HG02840 (cell line): ENCODE measurements around the gene DGKB.

Experiments
- ATAC-seq: cut with Tn5 transposase; IDR thresholded peaks from one replicate; pipeline ENCODE4 v1.9.1; 2021; ENCODE audit warnings: mild to moderate bottlenecking, moderate library complexity, moderate number of reproducible peaks; ENCODE audit not compliant: unreplicated experiment, low FRiP score

The DGKB gene

DNA sequence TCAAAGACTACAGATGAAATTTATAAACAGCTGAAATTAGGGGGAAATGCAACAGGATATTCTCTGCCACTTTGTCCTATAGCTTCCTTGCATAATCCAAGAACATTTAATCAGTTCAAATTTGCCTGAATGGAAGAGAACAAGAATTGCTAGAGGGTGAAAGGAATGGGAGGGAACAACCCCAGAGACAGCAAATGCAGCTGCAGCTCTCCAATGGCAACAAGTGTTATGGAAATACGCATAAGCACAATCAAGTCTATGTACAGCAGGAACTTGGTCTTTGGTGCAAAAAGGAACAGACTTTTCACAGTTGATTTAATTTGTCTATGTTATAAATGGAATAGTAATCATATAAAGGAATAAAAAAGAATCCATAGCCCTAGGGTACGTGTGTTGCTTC, 644.1 kb downstream of the DGKB start:
- ATAC-seq = no peak

DNA sequence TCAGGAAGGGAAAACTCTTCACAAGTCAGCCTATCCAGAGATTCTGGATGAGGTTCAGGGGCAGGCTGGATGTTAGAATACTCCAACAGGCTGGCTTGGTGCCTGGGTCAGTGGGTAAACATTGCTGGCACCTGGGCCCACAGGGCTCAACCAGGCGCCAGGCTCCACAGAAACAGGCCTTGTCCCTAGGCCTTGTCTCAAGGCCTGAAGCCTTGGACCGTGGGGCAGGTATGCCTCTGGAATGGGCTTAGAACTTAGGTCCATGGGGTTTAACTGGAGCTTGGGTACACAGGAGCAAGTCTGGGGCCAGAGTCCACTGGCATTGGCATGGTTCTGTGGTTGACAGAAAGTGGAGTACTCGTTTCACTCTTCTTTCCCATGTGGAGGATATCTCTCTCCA, 650.1 kb downstream of the DGKB start:
- ATAC-seq = no peak

DNA sequence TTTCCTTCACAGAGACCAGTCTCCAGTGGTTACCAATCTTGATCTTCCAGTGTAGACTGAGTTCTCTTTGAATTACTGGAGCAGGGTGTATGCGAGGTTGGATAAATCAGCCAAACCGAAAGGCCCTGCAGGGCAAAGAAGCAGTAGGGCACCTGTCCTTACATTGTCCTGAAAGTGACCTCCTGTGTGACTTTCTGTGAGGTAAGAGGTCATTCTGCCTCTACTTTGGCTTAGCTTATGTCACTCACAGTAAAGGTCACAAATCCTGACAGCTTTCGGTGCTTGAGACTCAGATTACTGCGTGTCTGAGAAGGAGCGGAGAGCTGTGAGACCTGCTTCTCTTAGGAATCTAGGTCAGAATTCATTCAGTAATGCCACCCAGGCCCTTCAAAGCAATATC, 660.4 kb downstream of the DGKB start:
- ATAC-seq = no peak

DNA sequence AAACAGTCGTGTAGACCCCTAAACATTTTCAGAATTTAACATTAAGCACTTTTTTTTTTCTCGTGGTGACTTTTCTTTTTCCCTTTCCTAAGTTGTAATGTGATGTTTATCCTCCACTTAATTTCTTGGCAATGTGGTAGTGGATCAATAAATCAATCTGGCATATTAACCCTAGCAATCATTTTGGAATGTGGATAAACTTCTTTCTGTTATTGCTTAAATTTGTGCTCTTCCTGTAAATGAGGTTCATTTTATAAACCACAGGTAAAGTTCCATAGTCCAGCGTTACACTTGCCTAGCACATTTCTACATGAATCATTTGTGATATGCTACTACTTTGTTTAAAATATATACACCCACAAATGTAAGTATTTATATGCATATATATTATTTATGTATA, 665.7 kb downstream of the DGKB start:
- no peak for ATAC-seq

DNA sequence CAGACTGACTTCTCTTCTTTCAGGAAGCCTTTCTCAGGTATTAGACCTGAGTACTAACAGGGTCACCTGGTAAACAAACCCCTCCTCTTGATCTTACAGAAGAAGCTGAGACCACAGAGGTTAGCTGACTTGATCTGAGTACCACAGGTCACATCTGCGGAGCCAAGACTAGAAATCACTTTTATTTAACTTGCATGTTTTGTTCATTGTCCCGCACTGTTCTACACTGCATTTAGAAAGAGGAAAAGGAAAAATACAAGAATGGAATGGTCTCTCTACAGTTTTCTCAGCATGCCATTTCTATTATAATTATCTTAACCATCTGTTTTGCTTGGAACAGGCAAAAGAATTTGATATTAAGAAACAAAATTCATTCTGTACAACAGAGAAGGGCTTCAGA, 667.5 kb downstream of the DGKB start:
- no peak for ATAC-seq

DNA sequence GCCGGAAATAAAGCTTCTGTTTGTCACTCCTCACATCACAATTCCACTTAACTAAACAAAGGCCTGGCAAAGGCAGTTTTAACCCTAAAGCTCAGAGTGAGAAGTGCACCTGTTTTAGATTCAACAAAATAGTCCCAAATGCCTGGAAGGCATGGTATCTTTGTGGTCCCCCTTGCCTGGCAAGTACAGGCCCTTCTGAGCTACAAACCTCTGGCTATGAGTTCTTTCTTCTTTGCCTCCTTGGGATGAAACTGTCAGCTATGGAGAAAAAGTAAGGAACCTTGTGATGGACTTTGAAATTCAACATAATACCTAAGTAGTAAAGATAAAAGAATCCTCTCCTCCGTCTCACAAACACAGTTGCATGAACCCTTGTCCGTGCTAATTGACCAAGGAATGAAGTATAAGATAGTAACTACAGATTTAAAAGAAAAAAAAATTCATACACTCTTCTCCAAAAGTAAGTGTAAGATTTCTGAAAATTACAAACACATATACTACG, 668.6 kb downstream of the DGKB start:
- ATAC-seq = no peak

DNA sequence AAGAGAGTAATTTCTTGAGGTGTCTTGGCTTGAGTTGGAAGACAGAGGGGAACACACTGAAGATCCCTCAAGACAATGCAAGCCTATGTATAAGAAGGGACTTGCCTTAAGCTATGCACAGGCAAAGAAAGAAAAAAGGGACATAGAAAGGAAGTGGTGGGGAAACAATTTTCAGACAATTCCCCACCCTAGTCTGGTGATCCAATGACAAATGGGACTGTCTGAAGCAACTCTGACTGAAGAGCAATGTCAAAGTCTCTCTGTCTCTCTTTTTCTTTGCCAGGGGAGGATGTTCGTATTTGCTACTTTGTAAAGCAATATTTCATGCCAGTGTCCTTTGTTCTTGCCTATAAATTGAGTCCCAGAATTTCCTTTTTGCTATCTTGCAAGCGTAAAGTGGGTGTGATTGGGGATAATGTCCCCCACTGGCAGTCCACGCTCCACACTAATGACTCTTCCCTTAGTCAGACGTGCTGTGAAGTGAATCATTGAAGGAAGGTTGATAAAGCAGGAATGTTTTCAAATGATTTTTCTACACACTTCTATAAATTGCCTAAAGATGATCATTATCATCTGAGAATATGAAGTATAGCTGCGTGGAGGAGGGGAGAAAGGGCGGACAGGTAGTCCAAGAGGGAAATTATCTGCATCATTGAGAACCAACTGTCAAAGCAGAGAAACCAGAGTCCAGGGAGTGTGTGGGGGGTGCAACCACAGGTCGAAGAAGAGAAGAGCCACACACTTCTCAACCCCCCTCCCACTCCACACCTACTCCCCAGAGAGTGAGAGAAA, 669.3 kb downstream of the DGKB start:
- ATAC-seq = no peak

DNA sequence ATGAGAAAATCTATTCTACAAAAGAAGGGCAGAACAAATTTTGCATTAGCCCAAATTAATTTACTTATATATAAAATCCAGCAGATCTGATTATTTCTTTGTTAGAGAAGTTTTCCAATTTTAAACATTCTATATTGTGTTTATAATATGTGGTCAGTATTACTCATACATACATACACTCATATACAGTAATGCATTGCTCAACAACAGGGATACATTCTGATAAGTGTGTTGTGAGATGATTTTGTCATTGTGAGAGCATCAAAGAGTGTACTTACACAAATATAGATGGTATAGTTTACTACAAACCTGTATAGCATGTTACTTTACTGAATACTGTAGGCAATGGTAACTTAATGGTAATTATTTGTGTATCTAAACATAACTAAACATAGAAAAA, 673.5 kb downstream of the DGKB start:
- ATAC-seq = no peak

DNA sequence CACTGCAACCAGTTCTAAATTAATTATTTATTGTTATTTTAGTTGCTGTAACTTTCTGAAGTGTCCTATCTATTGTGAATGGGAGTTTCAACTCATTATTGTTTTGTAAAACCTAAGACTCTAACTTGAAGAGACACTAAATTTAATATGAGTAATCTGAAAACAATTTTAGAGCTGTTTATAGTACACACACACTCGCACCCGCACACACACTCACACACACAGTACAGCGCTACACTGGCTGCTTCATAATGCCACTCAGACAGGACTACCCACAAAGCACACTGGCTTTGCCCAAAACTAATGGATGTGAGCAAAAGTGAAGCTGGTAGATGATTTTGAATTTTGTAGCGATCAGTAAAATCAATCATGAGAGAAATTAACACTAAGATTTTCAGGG, 674.2 kb downstream of the DGKB start:
- ATAC-seq = no peak

DNA sequence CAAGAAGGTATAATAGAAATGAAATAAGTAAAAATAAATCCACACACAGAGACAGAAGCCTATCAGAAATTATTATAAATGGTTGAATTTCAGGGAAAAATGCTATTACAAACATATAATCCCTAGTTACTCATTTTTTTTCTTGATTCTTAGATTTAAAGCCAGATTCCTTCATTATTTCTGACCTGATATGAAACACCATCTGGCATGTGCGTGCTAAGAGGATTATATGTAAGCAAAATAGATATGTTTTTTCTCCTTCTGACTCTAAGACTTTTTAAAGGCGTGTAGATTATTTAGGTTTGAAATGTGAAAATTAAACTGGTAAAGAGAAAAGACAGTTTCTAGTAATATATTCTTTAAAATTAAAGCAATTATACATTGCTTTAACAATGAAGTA, 676.4 kb downstream of the DGKB start:
- no peak for ATAC-seq

DNA sequence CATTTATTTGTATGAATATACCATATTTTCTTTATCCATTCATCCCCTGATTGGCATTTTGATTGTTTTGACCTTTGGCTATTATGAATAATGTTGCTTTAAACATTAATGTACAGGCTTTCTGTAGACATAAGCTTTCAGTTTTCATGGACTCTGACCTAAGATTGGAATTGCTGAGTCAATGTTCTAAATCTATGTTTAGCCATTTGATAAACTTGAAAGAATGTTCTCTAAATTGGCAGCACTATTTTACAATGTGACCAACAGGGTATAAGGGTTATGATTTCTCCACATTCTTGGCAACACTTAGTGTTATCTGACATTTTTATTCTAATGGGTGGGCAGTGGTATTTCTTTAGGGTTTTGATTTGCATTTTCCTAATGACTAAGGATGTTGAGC, 683.4 kb downstream of the DGKB start:
- ATAC-seq = no peak

DNA sequence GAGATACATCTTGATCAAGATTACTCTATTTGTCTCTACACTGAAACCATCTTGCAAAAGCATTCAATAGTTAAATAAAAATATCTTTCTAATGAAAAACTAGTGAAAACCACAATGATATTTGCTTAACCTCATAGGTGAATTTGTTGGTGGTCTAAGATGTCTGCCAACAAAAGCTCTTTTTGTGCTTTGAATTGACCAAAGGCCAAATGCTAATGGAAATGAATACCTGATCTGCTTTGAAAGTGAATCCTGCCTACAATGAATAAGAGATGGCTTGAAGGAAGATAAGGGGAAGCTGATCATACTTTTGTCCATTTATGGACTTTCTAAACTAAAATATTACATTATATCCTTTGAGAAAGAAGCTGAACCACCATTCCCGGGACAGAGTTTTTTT, 684.2 kb downstream of the DGKB start:
- no peak for ATAC-seq

DNA sequence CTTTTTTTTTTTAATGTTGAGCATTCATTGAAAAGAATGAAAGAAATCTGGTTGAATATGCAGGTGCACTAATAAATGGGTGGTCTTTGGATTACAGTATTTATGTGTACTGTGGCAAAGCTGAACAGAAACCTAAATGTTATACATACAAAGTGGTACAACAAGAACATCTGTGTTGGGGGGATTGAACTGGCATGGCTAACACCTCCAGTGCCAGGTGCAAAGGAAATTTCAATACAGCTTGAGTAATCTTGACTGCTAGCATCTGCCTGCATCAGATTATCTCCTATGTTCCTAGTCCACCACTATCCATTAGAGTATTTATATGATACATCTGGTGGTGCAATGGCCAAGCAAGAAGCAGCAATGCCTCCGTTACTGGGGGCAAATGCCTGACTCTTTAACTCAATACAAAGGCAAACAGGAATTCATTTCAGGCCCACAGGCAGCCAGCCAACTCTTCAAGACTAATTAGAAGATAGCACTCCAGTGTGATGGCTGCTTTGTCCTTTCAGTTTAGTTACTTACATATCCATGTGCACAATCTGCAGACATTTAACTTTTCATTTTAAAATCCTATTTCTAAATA, 692.6 kb downstream of the DGKB start:
- no peak for ATAC-seq

DNA sequence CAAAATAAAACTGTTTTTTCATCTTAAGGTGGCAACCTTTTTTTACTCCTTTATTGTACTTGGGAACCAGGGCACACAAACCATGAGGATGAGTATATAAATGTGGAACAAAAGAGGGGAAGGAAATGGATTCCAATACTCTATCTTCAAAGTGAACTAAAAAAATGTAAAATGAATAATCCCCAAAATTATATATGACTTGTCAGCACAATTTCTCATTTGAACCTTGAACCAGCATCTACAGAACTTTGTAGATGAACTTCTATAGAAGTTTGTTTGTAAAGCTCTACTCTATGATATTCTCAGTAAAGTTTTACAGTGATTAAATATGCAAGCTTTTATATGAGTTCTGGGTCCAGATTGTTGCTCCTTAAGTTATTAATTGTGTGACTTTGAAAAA, 694.8 kb downstream of the DGKB start:
- ATAC-seq = no peak

DNA sequence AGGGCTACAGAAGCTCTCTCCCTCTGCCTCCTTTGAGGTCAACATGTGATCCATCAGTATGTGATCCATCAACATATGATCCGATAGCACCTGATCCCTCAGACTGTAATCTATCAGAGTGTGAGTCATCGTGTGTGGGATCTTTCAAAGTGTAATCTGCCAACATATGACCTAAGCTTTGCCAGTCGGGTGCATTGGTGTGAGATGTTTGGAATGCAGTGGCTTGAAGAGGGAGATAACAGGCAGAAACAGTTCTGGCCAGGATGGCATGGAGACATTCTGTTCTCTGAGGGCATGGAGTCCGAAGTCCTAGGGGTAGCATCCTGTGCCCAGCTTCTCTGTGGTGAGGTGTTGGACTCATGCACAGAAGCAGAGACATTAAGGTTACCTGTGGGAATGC, 695.4 kb downstream of the DGKB start:
- ATAC-seq = no peak

DNA sequence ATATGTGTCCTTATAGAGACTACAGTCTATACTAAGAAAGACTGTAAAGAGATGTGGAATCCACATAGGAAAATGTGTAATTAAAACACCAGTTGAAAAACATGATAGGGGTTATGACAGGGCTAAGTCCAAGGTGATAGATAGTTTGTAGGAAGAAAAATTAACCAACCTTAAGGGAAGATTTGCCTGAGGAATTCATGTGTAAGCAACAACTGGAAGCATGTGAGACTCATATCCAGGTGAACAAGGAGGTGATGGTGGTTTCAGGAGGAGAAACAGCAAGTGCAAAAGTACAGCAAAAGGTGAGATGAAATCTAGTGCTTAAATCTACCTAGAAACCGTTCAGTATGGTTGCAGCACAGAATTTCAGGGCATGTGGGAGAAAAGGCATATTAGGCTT, 696.4 kb downstream of the DGKB start:
- ATAC-seq = no peak

DNA sequence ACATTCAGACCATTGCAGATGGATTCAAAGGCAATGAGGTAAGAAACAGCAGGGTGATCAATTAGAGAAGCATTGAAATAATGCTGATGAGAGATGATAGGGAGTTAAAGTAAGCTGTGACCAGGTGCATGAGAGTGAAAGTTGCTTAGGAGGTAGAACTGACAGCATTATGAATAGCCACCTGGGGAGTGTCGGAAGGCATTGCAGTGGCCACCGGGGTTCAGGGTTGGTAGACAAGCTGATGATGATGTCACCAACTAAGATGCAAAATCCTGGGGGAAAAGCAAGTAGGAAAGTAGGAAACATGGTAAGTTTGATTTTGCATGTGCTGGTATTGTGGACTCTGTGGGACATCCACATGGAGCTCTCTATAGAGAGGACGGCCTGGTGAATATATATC, 701.2 kb downstream of the DGKB start:
- ATAC-seq = no peak

DNA sequence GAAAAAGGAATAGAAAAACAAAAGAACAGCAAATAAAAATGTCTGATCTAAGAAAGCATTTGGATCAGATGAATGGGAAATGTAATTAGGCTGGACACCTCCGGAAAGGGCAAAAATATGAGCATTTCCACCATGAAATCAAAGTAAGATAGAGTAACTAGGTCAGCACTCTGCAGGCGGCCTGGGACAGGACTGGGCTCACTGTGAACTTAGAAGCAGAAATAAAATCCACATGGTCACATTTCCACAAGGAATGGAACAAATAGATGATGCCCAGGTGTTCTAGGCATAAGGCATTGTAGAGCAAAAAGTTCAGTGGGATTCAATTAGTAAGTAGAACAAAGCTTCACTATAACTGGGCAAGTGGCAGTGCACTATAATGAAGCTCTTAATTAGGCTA, 703.2 kb downstream of the DGKB start:
- no peak for ATAC-seq

DNA sequence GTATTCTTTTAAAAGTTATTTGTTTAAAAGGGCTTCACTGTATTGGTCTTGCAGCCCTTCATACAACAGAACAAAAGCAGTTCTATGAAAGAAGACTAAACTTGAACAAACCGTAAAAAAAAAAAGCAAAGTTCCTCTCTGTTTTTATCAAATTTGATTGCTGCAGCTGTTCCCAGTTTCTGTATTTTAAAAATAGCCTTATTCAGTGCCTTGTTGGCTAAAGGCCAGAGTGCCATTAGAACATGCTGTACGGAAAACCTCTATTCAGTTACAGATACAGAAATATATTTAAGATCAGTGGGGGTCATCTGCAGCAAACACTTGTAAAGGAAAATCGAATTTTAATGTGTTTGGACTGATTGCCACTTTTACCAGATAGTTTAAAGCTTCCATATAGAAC, 705.3 kb downstream of the DGKB start:
- ATAC-seq = no peak

DNA sequence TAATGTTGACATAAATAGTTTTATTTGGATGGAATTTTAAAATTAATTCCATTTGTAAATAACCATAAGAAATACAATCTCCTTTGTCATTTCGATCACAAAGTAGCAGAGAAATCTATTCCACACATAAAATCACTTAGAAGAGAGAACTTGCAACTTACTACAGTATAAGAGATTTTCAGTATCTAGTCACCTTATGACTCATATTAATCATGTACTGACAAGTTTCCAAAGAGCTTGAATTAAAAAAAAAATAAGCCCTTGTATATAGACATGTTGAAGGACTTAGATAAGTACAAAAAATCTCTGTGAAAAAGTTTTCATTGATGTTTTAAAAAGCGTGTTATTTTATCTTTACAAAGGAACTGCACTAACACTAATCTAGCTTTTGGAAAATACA, 706.0 kb downstream of the DGKB start:
- ATAC-seq = no peak

DNA sequence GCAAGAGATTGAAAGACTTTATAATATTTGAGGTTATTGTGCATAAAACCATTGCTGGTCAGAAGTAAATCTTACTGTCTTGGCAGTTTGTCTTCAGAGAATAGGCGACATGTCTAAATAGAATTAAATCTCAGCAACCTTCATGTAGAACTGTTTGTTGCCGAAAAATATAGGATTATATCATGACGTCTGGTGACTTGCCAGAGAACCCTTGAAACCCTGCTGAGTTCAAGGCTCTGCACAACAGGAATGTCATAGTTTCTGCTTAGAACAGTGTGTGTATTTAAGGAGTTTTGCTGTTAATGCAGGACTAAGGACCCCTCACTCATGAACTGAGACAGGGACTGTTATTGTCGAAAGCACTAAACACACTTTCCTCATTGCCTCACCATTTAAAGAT, 706.7 kb downstream of the DGKB start:
- no peak for ATAC-seq

DNA sequence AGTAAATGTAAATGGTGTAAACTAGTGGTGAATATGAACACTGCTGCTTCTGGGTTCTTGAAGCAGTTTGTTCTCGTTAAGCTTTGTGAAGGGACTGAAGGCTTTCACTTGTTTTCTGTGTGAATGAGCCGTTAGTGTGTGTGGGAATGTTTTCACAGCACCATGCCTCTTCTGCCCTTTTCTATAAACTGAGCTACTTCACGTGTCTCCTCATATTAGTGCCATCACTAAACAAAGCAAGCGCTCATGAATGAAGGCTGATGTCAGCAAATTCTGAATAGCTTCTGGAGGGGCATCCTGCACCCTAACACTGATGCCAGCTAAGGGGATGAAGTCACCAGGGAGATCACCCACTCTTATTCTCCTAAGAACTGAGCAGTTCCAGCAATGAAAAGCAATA, 707.5 kb downstream of the DGKB start:
- no peak for ATAC-seq
